Activated CD8-positive, alpha-beta T cell treated with anti-CD3 and anti-CD28 coated beads for 36 hours (primary cell): ENCODE measurements around the gene SLC27A3. TPM values are rescaled to one million over a fixed set of nuclear protein-coding genes. Genes with fewer than 3 reads are reported as not detected.

ENCODE experiments used
- ATAC-seq: fragments of 200-7000 bp; cut with Tn5 transposase; one replicate; pipeline ENCODE4 v1.10.0; 2021; ENCODE audit warnings: mild to moderate bottlenecking, moderate library complexity
- CTCF ChIA-PET: fragments of 350-600 bp; sonication (Branson Sonifier 250); formaldehyde crosslinking; loops from one replicate; lab custom pipeline; 2021; ENCODE audit warnings: antibody characterized with exemption; lab: Charles Lee
- POLR2A ChIA-PET: fragments of 350-600 bp; sonication (Branson Sonifier 250); formaldehyde crosslinking; loops from one replicate; lab custom pipeline; 2021; ENCODE audit warnings: antibody characterized with exemption; lab: Charles Lee
- DNase-seq: peaks from one replicate; pipeline ENCODE4 v3.0.0-alpha.2; 2020
- H3K27ac Mint-ChIP-seq: one replicate; pipeline ENCODE4 v1.8.0; 2021; ENCODE audit warnings: mild to moderate bottlenecking, mixed read lengths
- H3K27me3 Mint-ChIP-seq: one replicate; pipeline ENCODE4 v1.8.0; 2021; ENCODE audit warnings: mixed read lengths
- H3K36me3 Mint-ChIP-seq: one replicate; pipeline ENCODE4 v1.8.0; 2021; ENCODE audit warnings: low read depth, mixed read lengths
- H3K4me1 Mint-ChIP-seq: one replicate; pipeline ENCODE4 v1.8.0; 2021; ENCODE audit warnings: low read depth, mixed read lengths
- H3K4me3 Mint-ChIP-seq: one replicate; pipeline ENCODE4 v1.8.0; 2021; ENCODE audit warnings: mild to moderate bottlenecking, moderate library complexity, mixed read lengths
- H3K9me3 Mint-ChIP-seq: one replicate; pipeline ENCODE4 v1.8.0; 2021; ENCODE audit warnings: mixed read lengths
- CTCF ChIP-seq: fragments of 200-600 bp; IDR thresholded peaks from one replicate; pipeline ENCODE4 v1.8.0; 2022; ENCODE audit warnings: antibody characterized with exemption, mild to moderate bottlenecking
- intact Hi-C: fragments of 100-400 bp; cut with micrococcal nuclease; formaldehyde crosslinking; loops from one replicate; pipeline ENCODE4 v1.10.0; 2022
- total RNA-seq, 2 experiments: library from RNA; stranded (reverse); gene quantifications; one replicate each; pipeline ENCODE4 v1.2.3, GENCODE V29; 2021

The SLC27A3 gene
- total RNA-seq, 2 experiments from 2014 or later = 7.2 to 10.0 TPM

- peaks cover 15% of the 10 kb centered on the region for H3K36me3 Mint-ChIP-seq
- TF ChIP-seq CTCF = no peak
- ATAC-seq = peak; percentile 98
- CTCF ChIA-PET = interaction anchor here (0.8 to 3.9 kb wide), 7 partner anchors 8 to 182 kb away, joined by 3 to 30 read pairs (median 4); partner anchors contain the start of genes DENND4B, RAB13 and SLC27A3
- peaks cover 38% of the 10 kb centered on the region for H3K4me1 Mint-ChIP-seq
- peak overlapping the region; percentile 90 for H3K27ac Mint-ChIP-seq
- no peaks in the 10 kb centered on the region for H3K27me3 Mint-ChIP-seq
- intact Hi-C loops = loop anchor here (5.0 kb wide), 1 partner anchor 117 kb away; the partner anchor contains the start of gene GATAD2B
- POLR2A ChIA-PET = interaction anchor here (1.0 to 6.0 kb wide), 11 partner anchors 13 to 187 kb away, joined by 3 to 35 read pairs (median 4); partner anchors contain the start of genes CREB3L4, DENND4B, GATAD2B and RPS27
- H3K4me3 Mint-ChIP-seq = peak overlapping the region; percentile 41
- peak; percentile 91 for DNase-seq
- no peaks in the 10 kb centered on the region for H3K9me3 Mint-ChIP-seq
Observed at GRCh38 chr1:153805042-153805745, 30.0 kb downstream of the SLC27A3 start.

- POLR2A ChIA-PET = interaction anchor here (0.6 to 6.0 kb wide), 13 partner anchors 11 to 363 kb away, joined by 3 to 35 read pairs (median 4); partner anchors contain the start of genes CREB3L4, GATAD2B and RPS27
- intact Hi-C loops = loop anchor here (5.0 kb wide), 1 partner anchor 116 kb away; the partner anchor contains the start of gene GATAD2B
- peak overlapping the region; percentile 90 for H3K27ac Mint-ChIP-seq
- H3K36me3 Mint-ChIP-seq = peaks cover 15% of the 10 kb centered on the region
- no peaks in the 10 kb centered on the region for H3K27me3 Mint-ChIP-seq
- no peaks in the 10 kb centered on the region for H3K9me3 Mint-ChIP-seq
- CTCF ChIA-PET = interaction anchor here (1.1 to 3.9 kb wide), 4 partner anchors 9 to 181 kb away, joined by 3 to 30 read pairs (median 10); partner anchors contain the start of gene RAB13
- DNase-seq (peak; percentile 41), ATAC-seq (peak; percentile 45)
- H3K4me1 Mint-ChIP-seq = peaks cover 36% of the 10 kb centered on the region
- no peak for TF ChIP-seq CTCF
- peak overlapping the region; percentile 41 for H3K4me3 Mint-ChIP-seq
Observed at GRCh38 chr1:153805886-153806719, 30.9 kb downstream of the SLC27A3 start.

- no peak for TF ChIP-seq CTCF
- DNase-seq = no peak
- peaks cover 44% of the 10 kb centered on the region for H3K36me3 Mint-ChIP-seq
- H3K4me3 Mint-ChIP-seq = no peak overlapping the region
- H3K4me1 Mint-ChIP-seq = no peaks in the 10 kb centered on the region
- no peak for ATAC-seq
- H3K27ac Mint-ChIP-seq = no peak overlapping the region
- intact Hi-C loops = no loop called here
- CTCF ChIA-PET = interaction anchor here (1.1 to 2.7 kb wide), 5 partner anchors 8 to 170 kb away, joined by 3 to 10 read pairs (median 3); partner anchors contain the start of gene RAB13
- H3K9me3 Mint-ChIP-seq = no peaks in the 10 kb centered on the region
- POLR2A ChIA-PET = interaction anchor here (0.6 to 1.3 kb wide), 4 partner anchors 8 to 175 kb away, joined by 3 to 6 read pairs (median 4); no protein-coding TSS in a partner anchor
- H3K27me3 Mint-ChIP-seq = no peaks in the 10 kb centered on the region
Observed at GRCh38 chr1:153816283-153816889, 41.2 kb downstream of the SLC27A3 start.

GRCh38 chr1:153818876-153819275, 43.7 kb downstream of the SLC27A3 start:
- Mint-ChIP-seq H3K36me3 (peaks cover 34% of the 10 kb centered on the region), H3K4me3 (no peak overlapping the region), H3K9me3 (no peaks in the 10 kb centered on the region), H3K27ac (no peak overlapping the region), H3K27me3 (no peaks in the 10 kb centered on the region), H3K4me1 (peaks cover 2% of the 10 kb centered on the region)
- DNase-seq = no peak
- no peak for ATAC-seq
- CTCF ChIA-PET = interaction anchor here (1.2 to 4.0 kb wide), 3 partner anchors 22 to 168 kb away, joined by 5 to 22 read pairs (median 12); partner anchors contain the start of gene RAB13
- intact Hi-C loops = no loop called here
- TF ChIP-seq CTCF = no peak
- POLR2A ChIA-PET = no interaction called here
